Subcutaneous abdominal adipose tissue (tissue), 5 donors: ENCODE data around the gene KRT8.
A peak's percentile ranks its signal among the peaks of the same experiment; 100 is the strongest.
"Not testable (repeated sequence)": the region's sequence is repeated elsewhere in the genome, so short reads cannot be mapped to it uniquely, and the experiment has no call there.

Experiments used
- H3K27ac ChIP-seq: one replicate; pipeline ENCODE4 v1.7.0; 2013; ENCODE audit warnings: low read depth, mild to moderate bottlenecking, inconsistent platforms, low read length, moderate library complexity
- H3K27me3 ChIP-seq, 5 donors: one replicate each; pipeline ENCODE4 v1.7.0; 2013; ENCODE audit warnings: low read length in 5 of 5, inconsistent platforms in 1 of 5; ENCODE audit not compliant: control insufficient read depth in 5 of 5, insufficient read depth in 4 of 5
- H3K36me3 ChIP-seq, 5 donors: one replicate each; pipeline ENCODE4 v1.7.0; 2013; ENCODE audit warnings: low read length in 5 of 5; ENCODE audit not compliant: control insufficient read depth in 5 of 5, insufficient read depth in 5 of 5
- H3K4me1 ChIP-seq, 5 donors: one replicate each; pipeline ENCODE4 v1.7.0; 2013; ENCODE audit warnings: low read length in 5 of 5, mild to moderate bottlenecking in 3 of 5, moderate library complexity in 1 of 5; ENCODE audit not compliant: control insufficient read depth in 5 of 5, insufficient read depth in 5 of 5
- H3K4me3 ChIP-seq, 5 donors: one replicate each; pipeline ENCODE4 v1.7.0; 2013; ENCODE audit warnings: low read length in 5 of 5, low read depth in 1 of 5
- H3K9ac ChIP-seq, 5 donors: one replicate each; pipeline ENCODE4 v1.7.0; 2013; ENCODE audit warnings: low read length in 5 of 5, mild to moderate bottlenecking in 4 of 5, moderate library complexity in 3 of 5
- H3K9me3 ChIP-seq, 5 donors: one replicate each; pipeline ENCODE4 v1.7.0; 2013; ENCODE audit warnings: low read length in 5 of 5; ENCODE audit not compliant: control insufficient read depth in 5 of 5
- donor health status: healthy.
- donor health status: healthy.
- donor health status: healthy.
- donor health status: healthy.
- donor health status: healthy.

The KRT8 gene

GRCh38 chr12:52865090-52865944 lies 39.6 kb downstream of the KRT8 start:
- Histone ChIP-seq H3K4me1 (peaks cover 4 to 13% (median 11%) of the 10 kb centered on the region in 5 donors), H3K27ac (no peak overlapping the region), H3K9ac (peak overlapping the region in 1 of 5 donors; percentile 66), H3K27me3 (peaks cover 0 to 4% (median 0%) of the 10 kb centered on the region in 5 donors), H3K36me3 (no peaks in the 10 kb centered on the region), H3K9me3 (no peaks in the 10 kb centered on the region), H3K4me3 (no peak overlapping the region)

- no peak overlapping the region for H3K9ac ChIP-seq
- peaks cover 0 to 4% (median 0%) of the 10 kb centered on the region in 5 donors for H3K27me3 ChIP-seq
- H3K4me1 ChIP-seq, result peaks cover 7 to 16% (median 10%) of the 10 kb centered on the region in 5 donors
- no peaks in the 10 kb centered on the region for H3K9me3 ChIP-seq
- no peak overlapping the region for H3K4me3 ChIP-seq
- H3K36me3 ChIP-seq, result no peaks in the 10 kb centered on the region
- H3K27ac ChIP-seq, result no peak overlapping the region
Measured at GRCh38 chr12:52862023-52862422, 42.9 kb downstream of the KRT8 start.

GRCh38 chr12:52861511-52861910 lies 43.4 kb downstream of the KRT8 start:
- Histone ChIP-seq H3K9me3 (no peaks in the 10 kb centered on the region), H3K4me3 (no peak overlapping the region), H3K27me3 (peaks cover 0 to 4% (median 0%) of the 10 kb centered on the region in 5 donors), H3K36me3 (no peaks in the 10 kb centered on the region), H3K4me1 (peaks cover 6 to 16% (median 10%) of the 10 kb centered on the region in 5 donors), H3K9ac (no peak overlapping the region), H3K27ac (no peak overlapping the region)

- Histone ChIP-seq H3K9ac (no peak overlapping the region), H3K9me3 (no peaks in the 10 kb centered on the region), H3K36me3 (no peaks in the 10 kb centered on the region), H3K4me3 (no peak overlapping the region), H3K27me3 (peaks cover 0 to under 1% (median 0%) of the 10 kb centered on the region in 5 donors), H3K27ac (no peak overlapping the region), H3K4me1 (peaks cover 6 to 11% (median 8%) of the 10 kb centered on the region in 5 donors)
Measured at GRCh38 chr12:52860102-52860823, 44.6 kb downstream of the KRT8 start.

GRCh38 chr12:52857500-52857899 lies 47.4 kb downstream of the KRT8 start:
- Histone ChIP-seq H3K9me3 (no peaks in the 10 kb centered on the region), H3K9ac (no peak overlapping the region), H3K4me3 (no peak overlapping the region), H3K36me3 (no peaks in the 10 kb centered on the region), H3K27ac (no peak overlapping the region), H3K27me3 (no peaks in the 10 kb centered on the region), H3K4me1 (peaks cover 5 to 8% (median 8%) of the 10 kb centered on the region in 5 donors)

GRCh38 chr12:52856787-52857186 lies 48.1 kb downstream of the KRT8 start:
- H3K27ac ChIP-seq, result no peak overlapping the region
- no peaks in the 10 kb centered on the region for H3K27me3 ChIP-seq
- peaks cover 5 to 8% (median 8%) of the 10 kb centered on the region in 5 donors for H3K4me1 ChIP-seq
- H3K4me3 ChIP-seq, result no peak overlapping the region
- no peaks in the 10 kb centered on the region for H3K9me3 ChIP-seq
- H3K9ac ChIP-seq, result no peak overlapping the region
- no peaks in the 10 kb centered on the region for H3K36me3 ChIP-seq

- not testable (repeated sequence) for H3K9me3 ChIP-seq, H3K4me3 ChIP-seq, H3K36me3 ChIP-seq, H3K27ac ChIP-seq, H3K27me3 ChIP-seq, H3K4me1 ChIP-seq, H3K9ac ChIP-seq
Measured at GRCh38 chr12:52856077-52856476, 48.8 kb downstream of the KRT8 start.

- Histone ChIP-seq H3K9ac (no peak overlapping the region), H3K9me3 (no peaks in the 10 kb centered on the region), H3K27me3 (peaks cover 2 to 7% (median 4%) of the 10 kb centered on the region in 5 donors), H3K36me3 (no peaks in the 10 kb centered on the region), H3K4me1 (no peaks in the 10 kb centered on the region), H3K27ac (no peak overlapping the region), H3K4me3 (no peak overlapping the region)
Measured at GRCh38 chr12:52851787-52852186, 53.1 kb downstream of the KRT8 start.

GRCh38 chr12:52850681-52851080 lies 54.2 kb downstream of the KRT8 start:
- Histone ChIP-seq H3K4me3 (no peak overlapping the region), H3K36me3 (no peaks in the 10 kb centered on the region), H3K9me3 (no peaks in the 10 kb centered on the region), H3K27me3 (peaks cover 3 to 7% (median 5%) of the 10 kb centered on the region in 5 donors), H3K27ac (no peak overlapping the region), H3K4me1 (no peaks in the 10 kb centered on the region), H3K9ac (no peak overlapping the region)

- no peaks in the 10 kb centered on the region for H3K36me3 ChIP-seq
- peaks cover 3 to 7% (median 5%) of the 10 kb centered on the region in 5 donors for H3K27me3 ChIP-seq
- no peak overlapping the region for H3K4me3 ChIP-seq
- H3K9ac ChIP-seq, result no peak overlapping the region
- H3K27ac ChIP-seq, result no peak overlapping the region
- H3K4me1 ChIP-seq, result no peaks in the 10 kb centered on the region
- no peaks in the 10 kb centered on the region for H3K9me3 ChIP-seq
Measured at GRCh38 chr12:52849511-52849910, 55.4 kb downstream of the KRT8 start.
